K562 (cell line): ENCODE measurements around the gene TMEM81. TPM values are rescaled to one million over a fixed set of nuclear protein-coding genes. Genes with fewer than 3 reads are reported as not detected.

Experiments used
- ATAC-seq: fragments of 200-7000 bp; cut with Tn5 transposase; 3 replicates; pipeline ENCODE4 v1.9.1; 2020; ENCODE audit warnings: moderate library complexity
- BruUV-seq: library from RNA; stranded (reverse); fragments of 400-500 nt; replicated peaks from 2 replicates; lab custom pipeline; 2021; lab: Mats Ljungman, UMichigan
- CTCF ChIA-PET: fragments of 300-600 bp; formaldehyde crosslinking; extraction: SDS; loops from one replicate; lab custom pipeline; 2021; ENCODE audit warnings: low intra/inter-chr PET ratio; lab: Yijun Ruan, JAX
- POLR2A ChIA-PET: fragments of 300-600, 350-650 bp; sonication (Branson Sonifier 250); formaldehyde crosslinking; extraction: SDS; loops from one replicate; lab custom pipeline; 2021; ENCODE audit warnings: antibody characterized with exemption, inconsistent platforms; lab: Yijun Ruan, JAX
- DNase-seq, 4 experiments: peaks; one replicate each; pipeline versions ENCODE4 v3.0.0 to v3.0.0-alpha.2; 2011 to 2018; ENCODE audit warnings: low spot score in 3 of 4, mixed read lengths in 3 of 4; ENCODE audit errors: extremely low read depth in 1 of 4
- FAIRE-seq: peaks from 2 replicates; lab custom pipeline; 2011; peaks lifted over from hg19 to GRCh38; lab: Jason Lieb, UNC
- H2AFZ ChIP-seq: 2 replicates; pipeline ENCODE4 v1.6.0; 2011; ENCODE audit warnings: low read depth, low read length, control low read depth, inconsistent platforms
- H3K27ac ChIP-seq: fragments of 200-600 bp; 3 replicates; pipeline ENCODE4 v1.8.0; 2011; ENCODE audit warnings: low read depth, mild to moderate bottlenecking, control low read depth, inconsistent platforms, low read length, moderate library complexity, mixed read lengths; ENCODE audit errors: extremely low read depth
- H3K27me3 ChIP-seq, 2 experiments: fragments of 300-600 bp in 1 of 2; 2 replicates in 1 of 2; 3 replicates in 1 of 2; pipeline versions ENCODE4 v1.6.0 to v1.8.0; 2011; ENCODE audit warnings: inconsistent platforms in 2 of 2, low read length in 2 of 2, mild to moderate bottlenecking in 1 of 2, mixed read lengths in 1 of 2, moderate library complexity in 1 of 2; ENCODE audit not compliant: control insufficient read depth in 2 of 2, insufficient read depth in 2 of 2
- H3K36me3 ChIP-seq: fragments of 300-600 bp; 3 replicates; pipeline ENCODE4 v1.8.0; 2011; ENCODE audit warnings: mild to moderate bottlenecking, low read length, inconsistent platforms; ENCODE audit not compliant: control insufficient read depth, insufficient read depth
- H3K4me1 ChIP-seq, 2 experiments: fragments of 200-600 bp in 1 of 2; replicated peaks in 1 of 2; 2 replicates in 1 of 2; 3 replicates in 1 of 2; pipeline versions ENCODE4 v1.5.1 to v1.8.0; 2011; ENCODE audit warnings: inconsistent platforms in 2 of 2, low read length in 2 of 2, mild to moderate bottlenecking in 1 of 2, mixed read lengths in 1 of 2, moderate library complexity in 1 of 2; ENCODE audit not compliant: control insufficient read depth in 2 of 2, insufficient read depth in 2 of 2
- H3K4me2 ChIP-seq: 2 replicates; pipeline ENCODE4 v1.6.1; 2011; ENCODE audit warnings: low read length, control low read depth, inconsistent platforms, mixed read lengths; ENCODE audit not compliant: insufficient read depth
- H3K4me3 ChIP-seq: fragments of 200-600 bp; sonication (generic), shearing (Covaris generic); 2 replicates; pipeline ENCODE4 v1.5.1; 2016; ENCODE audit warnings: control low read depth, inconsistent platforms
- H3K79me2 ChIP-seq: fragments of 200-600 bp; 3 replicates; pipeline ENCODE4 v1.8.0; 2011; ENCODE audit warnings: low read length, inconsistent platforms; ENCODE audit not compliant: control insufficient read depth, insufficient read depth
- H3K9ac ChIP-seq, 2 experiments: 2 replicates each; pipeline versions ENCODE4 v1.6.0 to v1.6.1; 2011; ENCODE audit warnings: low read depth in 2 of 2, low read length in 2 of 2, control low read depth in 1 of 2, inconsistent platforms in 1 of 2, mild to moderate bottlenecking in 1 of 2, mixed read lengths in 1 of 2; ENCODE audit not compliant: insufficient read depth in 1 of 2
- H3K9me1 ChIP-seq: one replicate; pipeline ENCODE4 v1.6.0; 2011; ENCODE audit warnings: inconsistent platforms, mild to moderate bottlenecking, low read length, moderate library complexity; ENCODE audit not compliant: control insufficient read depth, insufficient read depth
- H3K9me3 ChIP-seq: replicated peaks from 2 replicates; pipeline ENCODE4 v1.5.1; 2011; ENCODE audit warnings: low read depth, low read length, inconsistent platforms; ENCODE audit not compliant: control insufficient read depth, insufficient read depth
- H4K20me1 ChIP-seq: replicated peaks from 2 replicates; pipeline ENCODE4 v1.6.1; 2011; ENCODE audit warnings: low read length, inconsistent platforms, mixed read lengths; ENCODE audit not compliant: control insufficient read depth, insufficient read depth
- ADNP ChIP-seq: fragments of 200-800 bp; sonication (Bioruptor generic); IDR thresholded peaks from 2 replicates; pipeline ENCODE4 v1.6.1; 2016; ENCODE audit warnings: missing genetic modification characterization, missing compliant biosample characterization
- ARNT ChIP-seq, 2 experiments: fragments of 450-650 bp; IDR thresholded peaks; 2 replicates each; pipeline ENCODE4 v1.6.1; 2016; ENCODE audit warnings: mild to moderate bottlenecking in 1 of 2
- CCNT2 ChIP-seq: IDR thresholded peaks from 2 replicates; pipeline ENCODE4 v1.6.1; 2011; ENCODE audit warnings: borderline replicate concordance, low read depth, mild to moderate bottlenecking, moderate library complexity, mixed read lengths, low read length; ENCODE audit not compliant: insufficient read length; ENCODE audit errors: extremely low read depth
- ILF3 ChIP-seq: fragments of 450-650 bp; IDR thresholded peaks from 2 replicates; pipeline ENCODE4 v1.6.1; 2018; ENCODE audit warnings: antibody characterized with exemption, mild to moderate bottlenecking, moderate library complexity, borderline replicate concordance
- MAFF ChIP-seq: IDR thresholded peaks from 2 replicates; pipeline ENCODE4 v1.6.1; 2012; ENCODE audit warnings: low read length, improper control_type of control experiment
- NONO ChIP-seq, 2 experiments: fragments of 200-400 bp in 1 of 2; fragments of 450-650 bp in 1 of 2; formaldehyde crosslinking in 1 of 2; IDR thresholded peaks; 2 replicates each; pipeline ENCODE4 v1.6.1; 2017; ENCODE audit warnings: low read depth in 2 of 2, mild to moderate bottlenecking in 2 of 2, moderate library complexity in 2 of 2, low read length in 1 of 2
- RBM14 ChIP-seq: fragments of 200-400 bp; formaldehyde crosslinking; IDR thresholded peaks from 2 replicates; pipeline ENCODE4 v1.6.1; 2018; ENCODE audit warnings: low read depth, mild to moderate bottlenecking, low read length, moderate library complexity, borderline replicate concordance; ENCODE audit not compliant: insufficient read depth
- TCFL5 ChIP-seq: fragments of 250-450 bp; sonication (Bioruptor Pico); conservative IDR thresholded peaks from 2 replicates; pipeline ENCODE4 v1.6.1; 2021; ENCODE audit warnings: mild to moderate bottlenecking, moderate library complexity, matching md5 sums
- TGIF2 ChIP-seq: sonication (generic); formaldehyde crosslinking; IDR thresholded peaks from 2 replicates; pipeline ENCODE4 v1.8.1; 2022; ENCODE audit warnings: mild to moderate bottlenecking, missing genetic modification reagents, moderate library complexity
- ZBTB8A ChIP-seq: fragments of 450-650 bp; IDR thresholded peaks from 2 replicates; pipeline ENCODE4 v1.6.1; 2018; ENCODE audit warnings: mild to moderate bottlenecking, moderate library complexity; ENCODE audit not compliant: partially characterized antibody
- ZNF239 ChIP-seq: fragments of 250-450 bp; sonication (Bioruptor Pico); IDR thresholded peaks from 2 replicates; pipeline ENCODE4 v1.4.0; 2020; ENCODE audit warnings: mild to moderate bottlenecking
- WGBS: fragments of 100-300 bp; shearing (Covaris generic); methylation state at CpG from one replicate; pipeline ENCODE4 v1.1.6; 2016; ENCODE audit warnings: low coverage, mixed read lengths; ENCODE audit not compliant: insufficient coverage; ENCODE audit errors: missing lambda C conversion rate; 5-methylcytosine and 5-hydroxymethylcytosine counted together
- in situ Hi-C: fragments of 300-500 bp; cut with MboI; formaldehyde crosslinking; loops from 4 replicates; pipeline ENCODE4 v1.15.0; 2018; ENCODE audit warnings: inconsistent platforms, mixed read lengths
- intact Hi-C: fragments of 100-400 bp; cut with micrococcal nuclease; formaldehyde crosslinking; loops from 2 replicates; pipeline ENCODE4 v1.14.2; 2022
- polyA plus RNA-seq, 8 experiments: library from polyadenylated mRNA; depleted of rRNA in 4 of 8; stranded (reverse) in 5 of 8; unstranded in 3 of 8; fragments of >200 nt; fragmentation: Nextera tagmentation in 2 of 8; fragmentation: Illumina TruSeq in 1 of 8; extraction: Ambion mirVana in 2 of 8; extraction: Trizol in 1 of 8; gene quantifications; 2 replicates each; pipeline versions ENCODE4 v1.2.1 to v1.2.3, GENCODE V29; 2011 to 2014; ENCODE audit warnings: inconsistent platforms in 1 of 8, missing spikeins in 1 of 8
- total RNA-seq, 7 experiments: library from RNA; depleted of rRNA in 6 of 7; stranded (reverse); fragments of >200 nt in 6 of 7; fragmentation: Illumina TruSeq in 2 of 7; extraction: Trizol in 2 of 7; gene quantifications; 2 replicates each; pipeline versions ENCODE4 v1.2.1 to v1.2.3, GENCODE V29; 2011 to 2021; ENCODE audit warnings: low replicate concordance in 1 of 7
- TF ChIP-seq, protein P1 (sequence below), 3 experiments: fragments of 200-800 bp in 1 of 3; sonication (Bioruptor generic) in 1 of 3; sonication (generic) in 1 of 3; formaldehyde crosslinking in 1 of 3; IDR thresholded peaks; 2 replicates each; pipeline versions ENCODE4 v1.6.1 to v1.8.0; 2016 to 2022; ENCODE audit warnings: mild to moderate bottlenecking in 2 of 3, missing compliant biosample characterization in 2 of 3, missing genetic modification characterization in 2 of 3, missing genetic modification reagents in 1 of 3
- TF ChIP-seq, protein P2 (sequence below): fragments of 250-450 bp; sonication (Bioruptor Pico); IDR thresholded peaks from 2 replicates; pipeline ENCODE4 v1.4.0; 2020; ENCODE audit warnings: borderline replicate concordance
- TF ChIP-seq, protein P3 (sequence below): IDR thresholded peaks from 2 replicates; pipeline ENCODE4 v1.6.1; 2012; ENCODE audit warnings: low read depth, low read length, improper control_type of control experiment, borderline replicate concordance
- TF ChIP-seq, protein P4 (sequence below): sonication (generic); formaldehyde crosslinking; IDR thresholded peaks from 2 replicates; pipeline ENCODE4 v1.8.1; 2023; ENCODE audit warnings: mild to moderate bottlenecking, missing genetic modification reagents, moderate library complexity

Gene TMEM81
- total and polyA plus RNA-seq, 9 of the 15 experiments (the other 6 are each of a cell fraction or from before 2014, with no cell fraction given) = 3.2 to 6.1 (median 4.4) TPM

DNA sequence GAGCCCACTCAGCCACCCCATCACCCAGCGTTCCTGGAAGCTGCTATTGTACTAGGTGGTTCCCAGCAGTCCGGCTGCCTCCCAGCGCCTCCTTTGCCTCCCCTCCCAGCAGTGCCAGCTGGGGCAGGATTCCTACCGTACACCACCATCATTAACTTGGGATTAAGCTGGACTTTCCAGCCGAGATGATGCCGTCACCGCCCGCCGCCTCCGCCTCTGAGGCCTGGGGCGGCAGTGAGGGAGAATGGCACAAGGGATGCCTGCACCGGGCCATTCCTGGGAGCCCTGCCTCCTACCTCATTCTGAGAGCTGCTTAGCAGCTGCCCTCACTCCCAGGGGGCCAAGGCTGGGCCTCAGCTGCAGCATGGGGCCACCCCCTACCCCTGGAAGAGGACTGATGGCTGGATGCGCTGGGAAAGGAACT lies 28.1 kb downstream of the TMEM81 start:
- H3K4me3 ChIP-seq = no peak overlapping the region
- no peaks in the 10 kb centered on the region for H3K79me2 ChIP-seq
- H3K4me2 ChIP-seq = no peak overlapping the region
- intact Hi-C loops = no loop called here
- peaks cover 29% of the 10 kb centered on the region for H4K20me1 ChIP-seq
- no TSS peak for BruUV-seq
- in situ Hi-C loops = no loop called here
- ChIA-PET CTCF (no interaction called here), POLR2A (interaction anchor here (0.6 kb wide), 1 partner anchor 9 kb away, joined by 3 read pairs; no protein-coding TSS in a partner anchor)
- H3K36me3 ChIP-seq = no peaks in the 10 kb centered on the region
- peaks cover 56 to 89% of the 10 kb centered on the region in 2 experiments for H3K27me3 ChIP-seq
- H3K9ac ChIP-seq = no peak overlapping the region
- no peaks in the 10 kb centered on the region for H3K9me1 ChIP-seq
- ATAC-seq (no peak), DNase-seq (no peak), FAIRE-seq (no peak)
- peaks cover 0 to 6% of the 10 kb centered on the region in 2 experiments; a peak in 1 of 5 replicates for H3K4me1 ChIP-seq
- no peaks in the 10 kb centered on the region for H3K9me3 ChIP-seq
- H2AFZ ChIP-seq = no peak overlapping the region
- H3K27ac ChIP-seq = no peak overlapping the region
- under 1% methylated on average over 13 of the region's 13 CpGs for WGBS
- TF ChIP-seq ARNT (IDR thresholded peaks at IDR 0.05) = no peak
- TF ChIP-seq, protein P1, sequence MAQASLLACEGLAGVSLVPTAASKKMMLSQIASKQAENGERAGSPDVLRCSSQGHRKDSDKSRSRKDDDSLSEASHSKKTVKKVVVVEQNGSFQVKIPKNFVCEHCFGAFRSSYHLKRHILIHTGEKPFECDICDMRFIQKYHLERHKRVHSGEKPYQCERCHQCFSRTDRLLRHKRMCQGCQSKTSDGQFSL (CRISPR knock-in tag; IDR thresholded peaks at IDR 0.05) = no peak
- TF ChIP-seq, protein P1 (tag; IDR thresholded peaks at IDR 0.05) = no peak
- no peak for TF ChIP-seq ZNF239 (CRISPR knock-in tag)
- no peak for TF ChIP-seq MAFF
- no peak for TF ChIP-seq TCFL5 (CRISPR knock-in tag)
- no peak for TF ChIP-seq RBM14
- no peak for TF ChIP-seq ILF3
- TF ChIP-seq, protein P2, sequence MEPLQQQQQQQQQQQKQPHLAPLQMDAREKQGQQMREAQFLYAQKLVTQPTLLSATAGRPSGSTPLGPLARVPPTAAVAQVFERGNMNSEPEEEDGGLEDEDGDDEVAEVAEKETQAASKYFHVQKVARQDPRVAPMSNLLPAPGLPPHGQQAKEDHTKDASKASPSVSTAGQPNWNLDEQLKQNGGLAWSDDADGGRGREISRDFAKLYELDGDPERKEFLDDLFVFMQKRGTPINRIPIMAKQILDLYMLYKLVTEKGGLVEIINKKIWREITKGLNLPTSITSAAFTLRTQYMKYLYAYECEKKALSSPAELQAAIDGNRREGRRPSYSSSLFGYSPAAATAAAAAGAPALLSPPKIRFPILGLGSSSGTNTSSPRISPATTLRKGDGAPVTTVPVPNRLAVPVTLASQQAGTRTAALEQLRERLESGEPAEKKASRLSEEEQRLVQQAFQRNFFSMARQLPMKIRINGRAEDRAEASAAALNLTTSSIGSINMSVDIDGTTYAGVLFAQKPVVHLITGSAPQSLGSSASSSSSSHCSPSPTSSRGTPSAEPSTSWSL (CRISPR knock-in tag) = no peak
- TF ChIP-seq, protein P3, sequence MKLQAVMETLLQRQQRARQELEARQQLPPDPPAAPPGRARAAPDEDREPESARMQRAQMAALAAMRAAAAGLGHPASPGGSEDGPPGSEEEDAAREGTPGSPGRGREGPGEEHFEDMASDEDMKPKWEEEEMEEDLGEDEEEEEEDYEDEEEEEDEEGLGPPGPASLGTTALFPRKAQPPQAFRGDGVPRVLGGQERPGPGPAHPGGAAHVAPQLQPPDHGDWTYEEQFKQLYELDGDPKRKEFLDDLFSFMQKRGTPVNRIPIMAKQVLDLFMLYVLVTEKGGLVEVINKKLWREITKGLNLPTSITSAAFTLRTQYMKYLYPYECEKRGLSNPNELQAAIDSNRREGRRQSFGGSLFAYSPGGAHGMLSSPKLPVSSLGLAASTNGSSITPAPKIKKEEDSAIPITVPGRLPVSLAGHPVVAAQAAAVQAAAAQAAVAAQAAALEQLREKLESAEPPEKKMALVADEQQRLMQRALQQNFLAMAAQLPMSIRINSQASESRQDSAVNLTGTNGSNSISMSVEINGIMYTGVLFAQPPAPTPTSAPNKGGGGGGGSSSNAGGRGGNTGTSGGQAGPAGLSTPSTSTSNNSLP = no peak
- TF ChIP-seq CCNT2 = no peak
- no peak for TF ChIP-seq ZBTB8A
- TF ChIP-seq NONO (IDR thresholded peaks at IDR 0.05; ENCODE audit: low read depth in 2 of 2, low read length in 1 of 2) = no peak
- TF ChIP-seq, protein P4, sequence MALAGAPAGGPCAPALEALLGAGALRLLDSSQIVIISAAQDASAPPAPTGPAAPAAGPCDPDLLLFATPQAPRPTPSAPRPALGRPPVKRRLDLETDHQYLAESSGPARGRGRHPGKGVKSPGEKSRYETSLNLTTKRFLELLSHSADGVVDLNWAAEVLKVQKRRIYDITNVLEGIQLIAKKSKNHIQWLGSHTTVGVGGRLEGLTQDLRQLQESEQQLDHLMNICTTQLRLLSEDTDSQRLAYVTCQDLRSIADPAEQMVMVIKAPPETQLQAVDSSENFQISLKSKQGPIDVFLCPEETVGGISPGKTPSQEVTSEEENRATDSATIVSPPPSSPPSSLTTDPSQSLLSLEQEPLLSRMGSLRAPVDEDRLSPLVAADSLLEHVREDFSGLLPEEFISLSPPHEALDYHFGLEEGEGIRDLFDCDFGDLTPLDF (CRISPR knock-in tag) = no peak
- no peak for TF ChIP-seq ADNP (tag)
- no peak for TF ChIP-seq TGIF2 (CRISPR knock-in tag)
